ENCODE results near the gene ENPP1. TPM values are rescaled to one million over a fixed set of nuclear protein-coding genes. Genes with fewer than 3 reads are reported as not detected.

ENPP1 gene
- total RNA-seq, 2 experiments from 2014 or later, result 0.34 TPM; not detected in 1

GRCh38 chr6:131875647-131876046, 67.8 kb downstream of the ENPP1 start:
- TF ChIP-seq CTCF (conservative IDR thresholded peaks at IDR 0.05; ENCODE audit: low read length) (no peak), EZH2phosphoT487 (IDR thresholded peaks at IDR 0.05; ENCODE audit: borderline replicate concordance, low read depth, low read length) (no peak)
- no peak overlapping the region for H3K4me2 ChIP-seq (ENCODE audit: low read length)
- H4K20me1 ChIP-seq (ENCODE audit: insufficient read depth, low read length), result no peaks in the 10 kb centered on the region
- H3K36me3 ChIP-seq (ENCODE audit: insufficient read depth, low read length), result no peaks in the 10 kb centered on the region
- no peak overlapping the region for H3K4me3 ChIP-seq (ENCODE audit: low read depth, low read length, poor library complexity, severe bottlenecking)
- DNase-seq (ENCODE audit: low spot score), result no peak
- BruUV-seq (replicated peaks), result no TSS peak
- intact Hi-C loops (cut with micrococcal nuclease; ENCODE audit: unreplicated experiment), result no loop called here
- POLR2A ChIA-PET, result no interaction called here
- H3K9me3 ChIP-seq (ENCODE audit: low read length), result no peaks in the 10 kb centered on the region
- CTCF ChIA-PET (ENCODE audit: unreplicated experiment), result no interaction called here
- H3K79me2 ChIP-seq (ENCODE audit: insufficient read depth, low read depth, low read length), result no peaks in the 10 kb centered on the region
- no peaks in the 10 kb centered on the region for H3K9me2 ChIP-seq (ENCODE audit: insufficient read depth, low read length)
- H3K27ac ChIP-seq (ENCODE audit: low read depth, low read length, poor library complexity, severe bottlenecking), result no peak overlapping the region
- H2AFZ ChIP-seq (ENCODE audit: low read length), result no peak overlapping the region
- H3K4me1 ChIP-seq (ENCODE audit: insufficient read depth, low read length, poor library complexity, severe bottlenecking), result no peaks in the 10 kb centered on the region

GRCh38 chr6:131876545-131876944, 68.7 kb downstream of the ENPP1 start:
- ChIA-PET CTCF (ENCODE audit: unreplicated experiment) (no interaction called here), POLR2A (no interaction called here)
- BruUV-seq (replicated peaks), result no TSS peak
- Histone ChIP-seq H3K36me3 (ENCODE audit: insufficient read depth, low read length) (no peaks in the 10 kb centered on the region), H3K9me2 (ENCODE audit: insufficient read depth, low read length) (no peaks in the 10 kb centered on the region), H2AFZ (ENCODE audit: low read length) (no peak overlapping the region), H3K4me2 (ENCODE audit: low read length) (no peak overlapping the region), H3K9me3 (ENCODE audit: low read length) (no peaks in the 10 kb centered on the region), H3K79me2 (ENCODE audit: insufficient read depth, low read depth, low read length) (no peaks in the 10 kb centered on the region), H3K4me1 (ENCODE audit: insufficient read depth, low read length, poor library complexity, severe bottlenecking) (no peaks in the 10 kb centered on the region), H3K4me3 (ENCODE audit: low read depth, low read length, poor library complexity, severe bottlenecking) (no peak overlapping the region), H4K20me1 (ENCODE audit: insufficient read depth, low read length) (no peaks in the 10 kb centered on the region), H3K27ac (ENCODE audit: low read depth, low read length, poor library complexity, severe bottlenecking) (no peak overlapping the region)
- intact Hi-C loops (cut with micrococcal nuclease; ENCODE audit: unreplicated experiment), result no loop called here
- TF ChIP-seq EZH2phosphoT487 (IDR thresholded peaks at IDR 0.05; ENCODE audit: borderline replicate concordance, low read depth, low read length), result no peak
- no peak for TF ChIP-seq CTCF (conservative IDR thresholded peaks at IDR 0.05; ENCODE audit: low read length)
- no peak for DNase-seq (ENCODE audit: low spot score)

GRCh38 chr6:131877999-131878789, 70.4 kb downstream of the ENPP1 start:
- no TSS peak for BruUV-seq (replicated peaks)

More at GRCh38 chr6:131877999-131878789, 70.4 kb downstream of the ENPP1 start:
- Histone ChIP-seq H3K27ac (ENCODE audit: low read depth, low read length, poor library complexity, severe bottlenecking) (no peak overlapping the region), H3K9me2 (ENCODE audit: insufficient read depth, low read length) (no peaks in the 10 kb centered on the region), H2AFZ (ENCODE audit: low read length) (no peak overlapping the region), H3K4me1 (ENCODE audit: insufficient read depth, low read length, poor library complexity, severe bottlenecking) (no peaks in the 10 kb centered on the region), H3K9me3 (ENCODE audit: low read length) (no peaks in the 10 kb centered on the region), H3K4me2 (ENCODE audit: low read length) (no peak overlapping the region), H4K20me1 (ENCODE audit: insufficient read depth, low read length) (no peaks in the 10 kb centered on the region), H3K36me3 (ENCODE audit: insufficient read depth, low read length) (no peaks in the 10 kb centered on the region), H3K4me3 (ENCODE audit: low read depth, low read length, poor library complexity, severe bottlenecking) (no peak overlapping the region), H3K79me2 (ENCODE audit: insufficient read depth, low read depth, low read length) (no peaks in the 10 kb centered on the region)
- DNase-seq (ENCODE audit: low spot score), result no peak
- TF ChIP-seq CTCF (conservative IDR thresholded peaks at IDR 0.05; ENCODE audit: low read length) (no peak), EZH2phosphoT487 (IDR thresholded peaks at IDR 0.05; ENCODE audit: borderline replicate concordance, low read depth, low read length) (no peak)
- intact Hi-C loops (cut with micrococcal nuclease; ENCODE audit: unreplicated experiment), result no loop called here
- ChIA-PET CTCF (ENCODE audit: unreplicated experiment) (no interaction called here), POLR2A (no interaction called here)

Data from OCI-LY7 (cell line).